SK-N-SH treated with all-trans-retinoic acid at 6 μM for 48 hours (cell line): ENCODE data around the gene RBM10.

ENCODE experiments used
- ATAC-seq: fragments of 200-7000 bp; cut with Tn5 transposase; 3 replicates; pipeline ENCODE4 v1.9.1; 2020; ENCODE audit warnings: mild to moderate bottlenecking, moderate library complexity
- BACH2 ChIP-seq: fragments of 250-450 bp; sonication (Bioruptor Pico); IDR thresholded peaks from 2 replicates; pipeline ENCODE4 v1.9.0; 2021; ENCODE audit warnings: mild to moderate bottlenecking, borderline replicate concordance
- CREB5 ChIP-seq: fragments of 250-450 bp; sonication (Bioruptor Pico); IDR thresholded peaks from 2 replicates; pipeline ENCODE4 v1.5.1; 2020; ENCODE audit warnings: low read depth, mild to moderate bottlenecking, moderate library complexity
- CSDC2 ChIP-seq: fragments of 250-450 bp; sonication (Bioruptor Pico); IDR thresholded peaks from 2 replicates; pipeline ENCODE4 v1.5.0; 2020; ENCODE audit warnings: mild to moderate bottlenecking, moderate library complexity
- CSRNP3 ChIP-seq: fragments of 250-450 bp; sonication (Bioruptor Pico); IDR thresholded peaks from 2 replicates; pipeline ENCODE4 v1.5.1; 2021; ENCODE audit warnings: mild to moderate bottlenecking, moderate library complexity
- GLIS3 ChIP-seq: fragments of 250-450 bp; sonication (Bioruptor Pico); IDR thresholded peaks from 2 replicates; pipeline ENCODE4 v1.5.0; 2020; ENCODE audit warnings: mild to moderate bottlenecking, moderate library complexity
- ISL1 ChIP-seq: fragments of 250-450 bp; sonication (Bioruptor Pico); IDR thresholded peaks from 2 replicates; pipeline ENCODE4 v2.1.2; 2022; ENCODE audit warnings: mild to moderate bottlenecking, moderate library complexity
- OSR1 ChIP-seq: fragments of 250-450 bp; sonication (Bioruptor Pico); IDR thresholded peaks from 2 replicates; pipeline ENCODE4 v1.8.0; 2022; ENCODE audit warnings: moderate library complexity, mild to moderate bottlenecking, inconsistent platforms
- PATZ1 ChIP-seq: fragments of 250-450 bp; sonication (Bioruptor Pico); IDR thresholded peaks from 2 replicates; pipeline ENCODE4 v1.8.0; 2020; ENCODE audit warnings: mild to moderate bottlenecking, moderate library complexity, borderline replicate concordance
- POU6F1 ChIP-seq: fragments of 250-450 bp; sonication (Bioruptor Pico); IDR thresholded peaks from 2 replicates; pipeline ENCODE4 v1.8.0; 2021; ENCODE audit warnings: low read depth, mild to moderate bottlenecking, moderate library complexity, borderline replicate concordance
- PPARA ChIP-seq: fragments of 250-450 bp; sonication (Bioruptor Pico); IDR thresholded peaks from 2 replicates; pipeline ENCODE4 v1.5.0; 2020; ENCODE audit warnings: mild to moderate bottlenecking, borderline replicate concordance
- RARB ChIP-seq: fragments of 250-450 bp; sonication (Bioruptor Pico); IDR thresholded peaks from 2 replicates; pipeline ENCODE4 v1.8.0; 2021; ENCODE audit warnings: mild to moderate bottlenecking, moderate library complexity
- TSHZ2 ChIP-seq: fragments of 250-450 bp; sonication (Bioruptor Pico); IDR thresholded peaks from 2 replicates; pipeline ENCODE4 v1.5.0; 2020; ENCODE audit warnings: mild to moderate bottlenecking, moderate library complexity
- ZC3H10 ChIP-seq: fragments of 250-450 bp; sonication (Bioruptor Pico); IDR thresholded peaks from 2 replicates; pipeline ENCODE4 v1.5.1; 2021; ENCODE audit warnings: mild to moderate bottlenecking, moderate library complexity
- ZFP3 ChIP-seq: fragments of 250-450 bp; sonication (Bioruptor Pico); IDR thresholded peaks from 2 replicates; pipeline ENCODE4 v1.5.0; 2020; ENCODE audit warnings: mild to moderate bottlenecking, moderate library complexity
- ZFP30 ChIP-seq: fragments of 450-650 bp; formaldehyde crosslinking; IDR thresholded peaks from 2 replicates; pipeline ENCODE4 v1.5.0; 2022; ENCODE audit warnings: mild to moderate bottlenecking, moderate library complexity
- ZNF70 ChIP-seq: fragments of 450-650 bp; formaldehyde crosslinking; IDR thresholded peaks from 2 replicates; pipeline ENCODE4 v1.5.0; 2020; ENCODE audit warnings: mild to moderate bottlenecking, moderate library complexity
- ZNF8 ChIP-seq: fragments of 450-650 bp; formaldehyde crosslinking; IDR thresholded peaks from 2 replicates; pipeline ENCODE4 v1.5.0; 2020; ENCODE audit warnings: mild to moderate bottlenecking, moderate library complexity

RBM10 gene

GRCh38 chrX:47226071-47226470, 81.0 kb downstream of the RBM10 start (continued):
- TF ChIP-seq OSR1 (CRISPR knock-in tag) (no peak), ZC3H10 (no peak), ISL1 (CRISPR knock-in tag) (no peak), BACH2 (CRISPR knock-in tag) (no peak)

- no peak for TF ChIP-seq PPARA
- TF ChIP-seq TSHZ2 (CRISPR knock-in tag): no peak
- TF ChIP-seq CSRNP3 (CRISPR knock-in tag): no peak
- no peak for TF ChIP-seq POU6F1 (CRISPR knock-in tag)
- no peak for ATAC-seq
Measured at GRCh38 chrX:47226531-47227333, 81.7 kb downstream of the RBM10 start.

GRCh38 chrX:47227334-47227583, 82.2 kb downstream of the RBM10 start:
- ATAC-seq: no peak
- no peak for TF ChIP-seq ZNF8
- no peak for TF ChIP-seq ZNF70 (CRISPR knock-in tag)
- no peak for TF ChIP-seq CSDC2 (CRISPR knock-in tag)
- no peak for TF ChIP-seq ZFP3 (CRISPR knock-in tag)
- no peak for TF ChIP-seq PATZ1 (CRISPR knock-in tag)
- no peak for TF ChIP-seq GLIS3 (CRISPR knock-in tag)
- no peak for TF ChIP-seq CREB5
- no peak for TF ChIP-seq OSR1 (CRISPR knock-in tag)
- no peak for TF ChIP-seq BACH2 (CRISPR knock-in tag)
- TF ChIP-seq TSHZ2 (CRISPR knock-in tag): no peak
- no peak for TF ChIP-seq RARB (CRISPR knock-in tag)
- TF ChIP-seq ZFP30 (CRISPR knock-in tag): no peak
- TF ChIP-seq, all 23 proteins: peak for 0
